Nephron (organoid): ENCODE measurements around the gene SRPX2.

Source experiments
- H3K27ac Mint-ChIP-seq, 3 experiments: 2 replicates each; pipeline ENCODE4 v1.8.0; 2020; ENCODE audit warnings: mixed read lengths in 3 of 3, mild to moderate bottlenecking in 2 of 3, moderate library complexity in 1 of 3
- H3K27me3 Mint-ChIP-seq: 2 replicates; pipeline ENCODE4 v1.8.0; 2021; ENCODE audit warnings: low read depth, mild to moderate bottlenecking, moderate library complexity, mixed read lengths
- H3K36me3 Mint-ChIP-seq: 2 replicates; pipeline ENCODE4 v1.8.0; 2020; ENCODE audit warnings: low read depth, mixed read lengths
- H3K4me1 Mint-ChIP-seq: 2 replicates; pipeline ENCODE4 v1.8.0; 2020; ENCODE audit warnings: mixed read lengths
- H3K4me3 Mint-ChIP-seq, 3 experiments: 2 replicates each; pipeline ENCODE4 v1.8.0; 2020; ENCODE audit warnings: mild to moderate bottlenecking in 3 of 3, mixed read lengths in 3 of 3, moderate library complexity in 2 of 3
- H3K9me3 Mint-ChIP-seq: 2 replicates; pipeline ENCODE4 v1.8.0; 2020; ENCODE audit warnings: mixed read lengths
- TF ChIP-seq, protein P1 (sequence below), 3 experiments: fragments of 200-600 bp; sonication (generic); IDR thresholded peaks; one replicate each; pipeline ENCODE4 v1.5.0; 2021; ENCODE audit warnings: antibody characterized with exemption in 3 of 3; ENCODE audit not compliant: unreplicated experiment in 3 of 3

Gene SRPX2

DNA sequence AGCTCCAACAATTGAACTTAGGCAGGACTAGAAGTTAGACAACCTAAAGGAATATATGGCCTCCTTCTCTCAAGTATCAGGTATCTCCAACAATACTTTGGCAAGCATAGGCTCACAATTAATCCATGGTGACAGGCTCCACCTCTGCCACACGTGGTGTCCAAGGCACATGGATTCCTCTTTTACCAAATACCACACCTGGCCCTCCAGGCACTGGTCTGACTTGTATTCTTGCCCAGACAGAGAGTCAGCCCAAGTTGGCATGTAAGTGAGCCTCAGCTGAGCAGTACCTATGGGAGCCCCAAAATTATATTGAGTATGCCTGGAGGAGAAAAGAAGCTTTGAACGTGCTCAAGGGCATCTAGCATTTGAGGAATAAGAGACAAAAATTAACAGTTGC, 19.6 kb downstream of the SRPX2 start:
- no peaks in the 10 kb centered on the region for H3K4me1 Mint-ChIP-seq
- H3K4me3 Mint-ChIP-seq: no peak overlapping the region
- TF ChIP-seq, protein P1, sequence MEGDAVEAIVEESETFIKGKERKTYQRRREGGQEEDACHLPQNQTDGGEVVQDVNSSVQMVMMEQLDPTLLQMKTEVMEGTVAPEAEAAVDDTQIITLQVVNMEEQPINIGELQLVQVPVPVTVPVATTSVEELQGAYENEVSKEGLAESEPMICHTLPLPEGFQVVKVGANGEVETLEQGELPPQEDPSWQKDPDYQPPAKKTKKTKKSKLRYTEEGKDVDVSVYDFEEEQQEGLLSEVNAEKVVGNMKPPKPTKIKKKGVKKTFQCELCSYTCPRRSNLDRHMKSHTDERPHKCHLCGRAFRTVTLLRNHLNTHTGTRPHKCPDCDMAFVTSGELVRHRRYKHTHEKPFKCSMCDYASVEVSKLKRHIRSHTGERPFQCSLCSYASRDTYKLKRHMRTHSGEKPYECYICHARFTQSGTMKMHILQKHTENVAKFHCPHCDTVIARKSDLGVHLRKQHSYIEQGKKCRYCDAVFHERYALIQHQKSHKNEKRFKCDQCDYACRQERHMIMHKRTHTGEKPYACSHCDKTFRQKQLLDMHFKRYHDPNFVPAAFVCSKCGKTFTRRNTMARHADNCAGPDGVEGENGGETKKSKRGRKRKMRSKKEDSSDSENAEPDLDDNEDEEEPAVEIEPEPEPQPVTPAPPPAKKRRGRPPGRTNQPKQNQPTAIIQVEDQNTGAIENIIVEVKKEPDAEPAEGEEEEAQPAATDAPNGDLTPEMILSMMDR (IDR thresholded peaks at IDR 0.05; ENCODE audit: unreplicated experiment in 3 of 3): no peak
- no peaks in the 10 kb centered on the region for H3K36me3 Mint-ChIP-seq
- H3K27me3 Mint-ChIP-seq: peaks cover 4% of the 10 kb centered on the region
- no peak overlapping the region for H3K27ac Mint-ChIP-seq
- peaks cover 3% of the 10 kb centered on the region for H3K9me3 Mint-ChIP-seq

DNA sequence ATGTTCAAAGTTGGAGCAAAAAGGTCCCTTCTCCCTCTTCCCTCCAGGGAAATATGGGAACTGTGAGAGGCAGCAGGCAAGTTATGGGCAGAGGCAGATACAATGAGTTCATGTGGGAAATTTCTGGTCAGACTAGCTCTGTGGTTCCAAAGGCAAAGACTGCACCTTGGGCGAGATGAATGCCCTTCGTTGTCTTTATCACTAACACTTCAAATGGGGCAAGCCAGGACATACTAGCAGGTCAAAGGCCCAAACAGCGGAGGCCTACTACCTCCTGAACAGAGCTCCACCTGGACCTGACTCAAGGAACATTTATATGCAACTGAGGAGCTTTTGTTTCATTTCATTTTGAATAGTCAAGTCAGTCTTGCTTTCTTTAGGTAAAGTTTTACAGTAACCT, 29.0 kb downstream of the SRPX2 start:
- Mint-ChIP-seq H3K4me3 (no peak overlapping the region), H3K36me3 (peaks cover 3% of the 10 kb centered on the region), H3K27ac (no peak overlapping the region), H3K9me3 (no peaks in the 10 kb centered on the region), H3K4me1 (peaks cover 5% of the 10 kb centered on the region), H3K27me3 (no peaks in the 10 kb centered on the region)
- TF ChIP-seq, protein P1 (IDR thresholded peaks at IDR 0.05; ENCODE audit: unreplicated experiment in 3 of 3): no peak

DNA sequence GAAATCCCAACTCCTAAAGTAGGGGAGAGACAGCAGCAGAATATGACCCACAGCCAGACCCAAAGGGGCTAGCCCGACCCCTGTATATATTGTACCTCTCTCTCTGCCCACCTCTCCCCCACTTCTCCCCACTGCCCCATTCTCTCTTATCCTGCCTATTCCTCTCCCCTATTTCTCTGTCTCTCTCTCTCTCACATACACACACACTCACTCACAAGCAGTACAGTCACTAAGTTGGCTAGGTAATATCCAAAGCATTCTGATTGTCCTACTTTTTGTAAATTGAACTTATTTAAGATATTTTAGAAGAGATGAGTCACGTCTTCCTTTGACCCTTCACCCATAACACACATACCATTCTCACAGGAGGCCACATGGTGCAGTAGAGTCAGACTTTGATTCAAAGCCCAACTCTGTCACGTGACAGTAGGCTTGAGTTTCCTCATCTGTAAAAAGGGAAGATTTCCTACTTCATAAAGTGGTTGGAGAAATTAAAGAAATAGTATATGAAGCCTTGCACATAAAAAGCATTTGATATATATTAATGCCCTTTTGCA, 29.5 kb downstream of the SRPX2 start:
- no peaks in the 10 kb centered on the region for H3K9me3 Mint-ChIP-seq
- H3K27me3 Mint-ChIP-seq: no peaks in the 10 kb centered on the region
- no peak overlapping the region for H3K27ac Mint-ChIP-seq
- H3K36me3 Mint-ChIP-seq: peaks cover 3% of the 10 kb centered on the region
- H3K4me3 Mint-ChIP-seq: no peak overlapping the region
- TF ChIP-seq, protein P1 (IDR thresholded peaks at IDR 0.05; ENCODE audit: unreplicated experiment in 3 of 3): no peak
- H3K4me1 Mint-ChIP-seq: peaks cover 5% of the 10 kb centered on the region

DNA sequence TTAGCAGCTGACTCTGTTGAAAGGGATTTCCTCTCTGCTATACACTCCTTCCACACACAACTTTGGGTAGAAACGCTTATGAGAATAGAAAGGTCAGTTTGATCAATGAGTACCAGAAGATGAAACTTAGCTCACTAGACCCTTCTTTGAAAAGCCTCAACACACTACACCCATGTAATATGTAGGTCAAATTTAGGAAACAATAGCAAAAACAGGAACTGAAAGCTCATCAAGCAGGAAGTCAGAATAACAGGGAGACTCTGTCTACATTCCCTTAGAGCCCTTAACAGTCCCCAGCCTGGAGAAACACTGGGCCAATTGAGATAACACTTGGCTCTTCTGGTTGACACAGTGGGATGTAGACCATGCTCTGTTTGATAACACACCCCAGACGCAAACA, 30.7 kb downstream of the SRPX2 start:
- TF ChIP-seq, protein P1 (IDR thresholded peaks at IDR 0.05; ENCODE audit: unreplicated experiment in 3 of 3): no peak
- Mint-ChIP-seq H3K9me3 (no peaks in the 10 kb centered on the region), H3K4me3 (no peak overlapping the region), H3K36me3 (peaks cover 3% of the 10 kb centered on the region), H3K27me3 (no peaks in the 10 kb centered on the region), H3K4me1 (peaks cover 5% of the 10 kb centered on the region), H3K27ac (no peak overlapping the region)

DNA sequence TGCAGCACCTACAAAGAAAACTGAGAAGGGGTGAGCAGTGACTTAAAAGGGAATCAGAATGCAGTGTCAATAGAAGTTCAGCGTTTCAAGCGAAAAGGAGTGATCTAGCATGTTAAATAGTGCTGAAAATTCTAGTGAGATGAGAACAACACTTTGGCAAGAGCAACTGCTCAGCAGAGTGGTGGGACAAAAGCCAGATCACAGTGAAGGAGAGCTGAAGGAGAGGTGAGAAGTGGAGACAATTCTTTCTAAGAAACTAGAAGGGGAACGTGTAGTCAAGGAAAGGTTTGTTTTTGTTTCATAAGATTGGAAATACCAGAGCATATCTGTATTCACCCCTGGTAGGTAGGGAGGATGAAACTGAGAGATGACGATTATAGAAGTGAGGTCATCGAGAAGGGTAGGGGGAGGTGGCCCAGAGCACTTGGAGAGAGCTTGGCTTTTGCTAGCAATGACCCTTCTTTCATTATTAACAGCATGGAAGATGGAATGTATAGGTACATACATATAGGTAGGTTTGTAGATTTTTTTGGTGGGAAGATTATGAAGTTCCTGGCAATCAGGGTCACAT, 33.7 kb downstream of the SRPX2 start:
- Mint-ChIP-seq H3K4me3 (no peak overlapping the region), H3K9me3 (no peaks in the 10 kb centered on the region)

More for the DNA sequence above, 33.7 kb downstream of the SRPX2 start:
- peaks cover 5% of the 10 kb centered on the region for H3K4me1 Mint-ChIP-seq
- peaks cover 3% of the 10 kb centered on the region for H3K36me3 Mint-ChIP-seq
- peak overlapping the region in 1 of 3 experiments; percentile 1 for H3K27ac Mint-ChIP-seq
- no peaks in the 10 kb centered on the region for H3K27me3 Mint-ChIP-seq
- TF ChIP-seq, protein P1 (IDR thresholded peaks at IDR 0.05; ENCODE audit: unreplicated experiment in 3 of 3): no peak
